Fibroblast of lung (primary cell): Measurements from ENCODE around the gene TMEM72. TPM values are rescaled to one million over a fixed set of nuclear protein-coding genes. Genes with fewer than 3 reads are reported as not detected.

Source experiments
- DNase-seq, 2 donors: peaks; one replicate each; pipeline versions ENCODE4 v3.0.0 to v3.0.0-alpha.2; 2010; ENCODE audit warnings: low read depth in 2 of 2
- H2AFZ ChIP-seq: 2 replicates; pipeline ENCODE4 v1.5.1; 2012; ENCODE audit warnings: low read length, control low read depth, inconsistent platforms
- H3K27ac ChIP-seq: 2 replicates; pipeline ENCODE4 v1.5.1; 2011; ENCODE audit warnings: low read length, control low read depth; ENCODE audit not compliant: insufficient read depth
- H3K27me3 ChIP-seq: 2 replicates; pipeline ENCODE4 v1.5.1; 2011; ENCODE audit warnings: mild to moderate bottlenecking, low read length; ENCODE audit not compliant: control insufficient read depth, insufficient read depth
- H3K36me3 ChIP-seq: 2 replicates; pipeline ENCODE4 v1.5.1; 2011; ENCODE audit warnings: low read length; ENCODE audit not compliant: control insufficient read depth, insufficient read depth
- H3K4me1 ChIP-seq: 2 replicates; pipeline ENCODE4 v1.5.1; 2011; ENCODE audit warnings: low read length; ENCODE audit not compliant: control insufficient read depth, insufficient read depth; ENCODE audit errors: extremely low read depth
- H3K4me2 ChIP-seq: 2 replicates; pipeline ENCODE4 v1.5.1; 2011; ENCODE audit warnings: low read length, control low read depth; ENCODE audit not compliant: insufficient read depth; ENCODE audit errors: extremely low read depth
- H3K4me3 ChIP-seq, 4 experiments: fragments of 200-600 bp in 1 of 4; sonication (generic) in 1 of 4; replicated peaks in 1 of 4; 2 replicates each; pipeline ENCODE4 v1.5.1; 2011 to 2016; ENCODE audit warnings: low read length in 4 of 4, low read depth in 3 of 4, mild to moderate bottlenecking in 3 of 4, control low read depth in 2 of 4, inconsistent platforms in 1 of 4, mixed read lengths in 1 of 4; ENCODE audit not compliant: insufficient read depth in 1 of 4; ENCODE audit errors: control extremely low read depth in 1 of 4
- H3K79me2 ChIP-seq: 2 replicates; pipeline ENCODE4 v1.5.1; 2012; ENCODE audit warnings: mild to moderate bottlenecking, low read length, inconsistent platforms; ENCODE audit not compliant: control insufficient read depth, insufficient read depth
- H3K9ac ChIP-seq: 2 replicates; pipeline ENCODE4 v1.5.1; 2011; ENCODE audit warnings: mild to moderate bottlenecking, low read length, control low read depth; ENCODE audit not compliant: insufficient read depth
- H3K9me3 ChIP-seq: 2 replicates; pipeline ENCODE4 v1.5.1; 2012; ENCODE audit warnings: low read depth, low read length; ENCODE audit not compliant: control insufficient read depth, insufficient read depth
- H4K20me1 ChIP-seq: 2 replicates; pipeline ENCODE4 v1.5.1; 2011; ENCODE audit warnings: low read length; ENCODE audit not compliant: control insufficient read depth, insufficient read depth; ENCODE audit errors: extremely low read depth
- EZH2 ChIP-seq: IDR thresholded peaks from 2 replicates; pipeline ENCODE4 v1.5.1; 2012; ENCODE audit warnings: low read length, control low read depth, mild to moderate bottlenecking; ENCODE audit errors: missing control alignments
- polyA plus RNA-seq, 2 donors: library from polyadenylated mRNA; depleted of rRNA in 1 of 2; stranded (reverse) in 1 of 2; unstranded in 1 of 2; fragments of >200 nt; gene quantifications; 2 replicates each; pipeline ENCODE4 v1.2.1, GENCODE V29; 2011 to 2012; ENCODE audit warnings: missing spikeins in 1 of 2
- total RNA-seq: library from RNA; depleted of rRNA; stranded (reverse); fragments of >200 nt; gene quantifications from 2 replicates; pipeline ENCODE4 v1.2.1, GENCODE V29; 2014
- TF ChIP-seq, protein P1 (sequence below), 2 donors: IDR thresholded peaks in 1 of 2; conservative IDR thresholded peaks in 1 of 2; 1 replicate in 1 of 2; 2 replicates in 1 of 2; pipeline ENCODE4 v1.5.1; 2011 to 2012; ENCODE audit warnings: low read length in 2 of 2, control low read depth in 1 of 2, inconsistent platforms in 1 of 2, low read depth in 1 of 2, mild to moderate bottlenecking in 1 of 2

The TMEM72 gene
- total and polyA plus RNA-seq, 2 donors (not counting 1 experiment from before 2014, with no cell fraction given) = not detected

- peaks cover 21% of the 10 kb centered on the region for H3K27me3 ChIP-seq
- H3K4me1 ChIP-seq = no peaks in the 10 kb centered on the region
- no peak overlapping the region for H3K4me3 ChIP-seq
- H4K20me1 ChIP-seq = no peaks in the 10 kb centered on the region
- no peak overlapping the region for H3K9ac ChIP-seq
- no peak for DNase-seq
- no peak overlapping the region for H3K27ac ChIP-seq
- H3K4me2 ChIP-seq = no peak overlapping the region
- no peaks in the 10 kb centered on the region for H3K9me3 ChIP-seq
- TF ChIP-seq EZH2 = no peak
- TF ChIP-seq, protein P1, sequence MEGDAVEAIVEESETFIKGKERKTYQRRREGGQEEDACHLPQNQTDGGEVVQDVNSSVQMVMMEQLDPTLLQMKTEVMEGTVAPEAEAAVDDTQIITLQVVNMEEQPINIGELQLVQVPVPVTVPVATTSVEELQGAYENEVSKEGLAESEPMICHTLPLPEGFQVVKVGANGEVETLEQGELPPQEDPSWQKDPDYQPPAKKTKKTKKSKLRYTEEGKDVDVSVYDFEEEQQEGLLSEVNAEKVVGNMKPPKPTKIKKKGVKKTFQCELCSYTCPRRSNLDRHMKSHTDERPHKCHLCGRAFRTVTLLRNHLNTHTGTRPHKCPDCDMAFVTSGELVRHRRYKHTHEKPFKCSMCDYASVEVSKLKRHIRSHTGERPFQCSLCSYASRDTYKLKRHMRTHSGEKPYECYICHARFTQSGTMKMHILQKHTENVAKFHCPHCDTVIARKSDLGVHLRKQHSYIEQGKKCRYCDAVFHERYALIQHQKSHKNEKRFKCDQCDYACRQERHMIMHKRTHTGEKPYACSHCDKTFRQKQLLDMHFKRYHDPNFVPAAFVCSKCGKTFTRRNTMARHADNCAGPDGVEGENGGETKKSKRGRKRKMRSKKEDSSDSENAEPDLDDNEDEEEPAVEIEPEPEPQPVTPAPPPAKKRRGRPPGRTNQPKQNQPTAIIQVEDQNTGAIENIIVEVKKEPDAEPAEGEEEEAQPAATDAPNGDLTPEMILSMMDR (conservative IDR thresholded peaks at IDR 0.05 in 1 of 2, IDR thresholded peaks at IDR 0.05 in 1 of 2; ENCODE audit: low read depth in 1 of 2, low read length in 2 of 2) = no peak
- H3K79me2 ChIP-seq = no peaks in the 10 kb centered on the region
- H2AFZ ChIP-seq = no peak overlapping the region
- no peaks in the 10 kb centered on the region for H3K36me3 ChIP-seq
These were observed 1.2 kb upstream of the TMEM72 start for GRCh38 chr10:44909910-44910309.

GRCh38 chr10:44910602-44911001, 535 bp upstream of the TMEM72 start:
- no peaks in the 10 kb centered on the region for H3K36me3 ChIP-seq
- TF ChIP-seq, protein P1 (conservative IDR thresholded peaks at IDR 0.05 in 1 of 2, IDR thresholded peaks at IDR 0.05 in 1 of 2; ENCODE audit: low read depth in 1 of 2, low read length in 2 of 2) = no peak
- TF ChIP-seq EZH2 = no peak
- peaks cover 21% of the 10 kb centered on the region for H3K27me3 ChIP-seq
- no peak overlapping the region for H3K4me2 ChIP-seq
- no peaks in the 10 kb centered on the region for H3K9me3 ChIP-seq
- DNase-seq = no peak
- H3K27ac ChIP-seq = no peak overlapping the region
- no peak overlapping the region for H3K9ac ChIP-seq
- H3K4me3 ChIP-seq = no peak overlapping the region
- H3K4me1 ChIP-seq = no peaks in the 10 kb centered on the region
- no peaks in the 10 kb centered on the region for H3K79me2 ChIP-seq
- no peak overlapping the region for H2AFZ ChIP-seq
- H4K20me1 ChIP-seq = no peaks in the 10 kb centered on the region

GRCh38 chr10:44911951-44912350, 814 bp downstream of the TMEM72 start:
- H3K9me3 ChIP-seq = no peaks in the 10 kb centered on the region
- no peak overlapping the region for H3K4me2 ChIP-seq
- H3K9ac ChIP-seq = no peak overlapping the region
- DNase-seq = no peak
- TF ChIP-seq EZH2 = no peak
- TF ChIP-seq, protein P1 (conservative IDR thresholded peaks at IDR 0.05 in 1 of 2, IDR thresholded peaks at IDR 0.05 in 1 of 2; ENCODE audit: low read depth in 1 of 2, low read length in 2 of 2) = no peak
- H2AFZ ChIP-seq = no peak overlapping the region
- no peaks in the 10 kb centered on the region for H4K20me1 ChIP-seq
- H3K4me1 ChIP-seq = no peaks in the 10 kb centered on the region
- H3K4me3 ChIP-seq = no peak overlapping the region
- no peaks in the 10 kb centered on the region for H3K36me3 ChIP-seq
- H3K27ac ChIP-seq = no peak overlapping the region
- peaks cover 17% of the 10 kb centered on the region for H3K27me3 ChIP-seq
- H3K79me2 ChIP-seq = no peaks in the 10 kb centered on the region
